Tibial nerve (tissue), 4 donors: ENCODE data around the gene ERC2. TPM values are rescaled to one million over a fixed set of nuclear protein-coding genes. Genes with fewer than 3 reads are reported as not detected.

Experiments used
- DNase-seq, 2 donors: peaks; one replicate each; pipeline ENCODE4 v3.0.0-alpha.2; 2019; ENCODE audit warnings: low spot score in 2 of 2
- H3K27ac ChIP-seq, 4 donors: fragments of 200-600 bp; sonication (generic) in 3 of 4; one replicate each; pipeline ENCODE4 v1.5.1; 2017 to 2019; ENCODE audit warnings: mild to moderate bottlenecking in 1 of 4
- H3K27me3 ChIP-seq, 2 donors: fragments of 200-600 bp; sonication (generic) in 1 of 2; one replicate each; pipeline versions ENCODE4 v1.5.1 to v1.6.0; 2017 to 2019
- H3K36me3 ChIP-seq, 3 donors: fragments of 200-600 bp; sonication (generic); one replicate each; pipeline ENCODE4 v1.5.1; 2018 to 2019
- H3K4me1 ChIP-seq, 4 donors: fragments of 200-600 bp; sonication (generic) in 3 of 4; one replicate each; pipeline ENCODE4 v1.5.1; 2017 to 2019
- H3K4me3 ChIP-seq, 4 donors: fragments of 200-600 bp; sonication (generic) in 3 of 4; one replicate each; pipeline ENCODE4 v1.5.1; 2017 to 2019; ENCODE audit warnings: mild to moderate bottlenecking in 1 of 4, moderate library complexity in 1 of 4
- H3K9me3 ChIP-seq, 4 donors: fragments of 200-600 bp; sonication (generic) in 3 of 4; one replicate each; pipeline ENCODE4 v1.5.1; 2017 to 2019
- EP300 ChIP-seq, 2 donors: sonication (generic); formaldehyde crosslinking; IDR thresholded peaks; one replicate each; pipeline ENCODE4 v1.6.1; 2017; ENCODE audit warnings: antibody characterized with exemption in 2 of 2, mild to moderate bottlenecking in 1 of 2
- POLR2A ChIP-seq, 2 donors: fragments of 450-650 bp; IDR thresholded peaks; one replicate each; pipeline ENCODE4 v1.6.1; 2017; ENCODE audit warnings: antibody characterized with exemption in 2 of 2, mild to moderate bottlenecking in 2 of 2, moderate library complexity in 2 of 2
- WGBS, 2 donors: methylation state at CpG; one replicate each; pipeline ENCODE4 v1.1.5; 2018; 5-methylcytosine and 5-hydroxymethylcytosine counted together
- total RNA-seq, 4 donors: library from RNA; depleted of rRNA; stranded (reverse); fragments of >200 nt; gene quantifications; one replicate each; pipeline ENCODE4 v1.1.0, GENCODE V29; 2016
- TF ChIP-seq, protein P1 (sequence below), 5 experiments: fragments of 200-600 bp in 3 of 5; fragments of 450-650 bp in 2 of 5; sonication (generic) in 3 of 5; IDR thresholded peaks; one replicate each; pipeline ENCODE4 v1.5.1; 2016 to 2019; ENCODE audit warnings: antibody characterized with exemption in 5 of 5, mild to moderate bottlenecking in 3 of 5, moderate library complexity in 2 of 5

ERC2 gene
- total RNA-seq, 4 donors from 2014 or later, result 0.84 to 0.98 (median 0.90) TPM; not detected in 1

DNA sequence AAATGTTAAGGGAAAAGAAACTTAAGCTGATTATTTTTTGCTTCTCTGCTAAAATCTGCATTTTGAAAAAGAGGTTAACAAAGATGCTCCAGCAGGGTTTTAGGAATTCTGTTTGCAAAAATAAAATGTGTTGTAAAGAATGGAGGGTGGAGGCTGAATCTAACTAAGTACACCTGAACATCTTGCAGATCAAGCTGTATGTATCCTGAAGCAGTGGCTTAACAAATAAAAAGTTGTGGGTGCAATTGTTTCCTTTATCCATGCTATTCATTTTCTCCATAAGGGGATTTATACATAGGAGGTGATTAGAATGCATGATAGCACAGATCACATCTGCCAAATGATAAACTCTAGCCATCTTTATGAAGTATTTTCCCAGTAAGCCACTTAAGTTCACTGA is 466.3 kb downstream of the ERC2 start:
- no peak for DNase-seq
- H3K9me3 ChIP-seq, result no peaks in the 10 kb centered on the region

GRCh38 chr3:56001537-56001936 is 466.7 kb downstream of the ERC2 start:
- H3K36me3 ChIP-seq, result no peaks in the 10 kb centered on the region
- H3K27ac ChIP-seq, result no peak overlapping the region
- TF ChIP-seq, protein P1, sequence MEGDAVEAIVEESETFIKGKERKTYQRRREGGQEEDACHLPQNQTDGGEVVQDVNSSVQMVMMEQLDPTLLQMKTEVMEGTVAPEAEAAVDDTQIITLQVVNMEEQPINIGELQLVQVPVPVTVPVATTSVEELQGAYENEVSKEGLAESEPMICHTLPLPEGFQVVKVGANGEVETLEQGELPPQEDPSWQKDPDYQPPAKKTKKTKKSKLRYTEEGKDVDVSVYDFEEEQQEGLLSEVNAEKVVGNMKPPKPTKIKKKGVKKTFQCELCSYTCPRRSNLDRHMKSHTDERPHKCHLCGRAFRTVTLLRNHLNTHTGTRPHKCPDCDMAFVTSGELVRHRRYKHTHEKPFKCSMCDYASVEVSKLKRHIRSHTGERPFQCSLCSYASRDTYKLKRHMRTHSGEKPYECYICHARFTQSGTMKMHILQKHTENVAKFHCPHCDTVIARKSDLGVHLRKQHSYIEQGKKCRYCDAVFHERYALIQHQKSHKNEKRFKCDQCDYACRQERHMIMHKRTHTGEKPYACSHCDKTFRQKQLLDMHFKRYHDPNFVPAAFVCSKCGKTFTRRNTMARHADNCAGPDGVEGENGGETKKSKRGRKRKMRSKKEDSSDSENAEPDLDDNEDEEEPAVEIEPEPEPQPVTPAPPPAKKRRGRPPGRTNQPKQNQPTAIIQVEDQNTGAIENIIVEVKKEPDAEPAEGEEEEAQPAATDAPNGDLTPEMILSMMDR (IDR thresholded peaks at IDR 0.05), result no peak
- TF ChIP-seq POLR2A (IDR thresholded peaks at IDR 0.05) (no peak), EP300 (IDR thresholded peaks at IDR 0.05) (no peak)
- H3K4me3 ChIP-seq, result no peak overlapping the region
- WGBS, 2 donors, result 60 to 75% methylated on average over 4 of the region's 4 CpGs
- no peaks in the 10 kb centered on the region for H3K27me3 ChIP-seq
- H3K9me3 ChIP-seq, result no peaks in the 10 kb centered on the region
- peaks cover 0 to 5% (median 0%) of the 10 kb centered on the region in 4 donors for H3K4me1 ChIP-seq
- no peak for DNase-seq

More for the DNA sequence above, 466.3 kb downstream of the ERC2 start:
- Histone ChIP-seq H3K27ac (no peak overlapping the region), H3K4me1 (peaks cover 0 to 5% (median 0%) of the 10 kb centered on the region in 4 donors), H3K27me3 (no peaks in the 10 kb centered on the region), H3K36me3 (no peaks in the 10 kb centered on the region), H3K4me3 (no peak overlapping the region)
- TF ChIP-seq POLR2A (IDR thresholded peaks at IDR 0.05) (no peak), EP300 (IDR thresholded peaks at IDR 0.05) (no peak)
- TF ChIP-seq, protein P1 (IDR thresholded peaks at IDR 0.05), result no peak

GRCh38 chr3:55989366-55989765 is 478.9 kb downstream of the ERC2 start:
- no peak overlapping the region for H3K4me3 ChIP-seq
- TF ChIP-seq POLR2A (IDR thresholded peaks at IDR 0.05) (no peak), EP300 (IDR thresholded peaks at IDR 0.05) (no peak)
- TF ChIP-seq, protein P1 (IDR thresholded peaks at IDR 0.05), result no peak
- no peak overlapping the region for H3K27ac ChIP-seq
- no peaks in the 10 kb centered on the region for H3K36me3 ChIP-seq
- H3K9me3 ChIP-seq, result no peaks in the 10 kb centered on the region
- WGBS, 2 donors, result 65 to 89% methylated on average over 2 of the region's 2 CpGs
- DNase-seq, result no peak
- no peaks in the 10 kb centered on the region for H3K27me3 ChIP-seq
- no peaks in the 10 kb centered on the region for H3K4me1 ChIP-seq

GRCh38 chr3:55988905-55989304 is 479.4 kb downstream of the ERC2 start:
- Histone ChIP-seq H3K4me3 (no peak overlapping the region), H3K27ac (no peak overlapping the region), H3K4me1 (no peaks in the 10 kb centered on the region), H3K36me3 (no peaks in the 10 kb centered on the region), H3K27me3 (no peaks in the 10 kb centered on the region), H3K9me3 (no peaks in the 10 kb centered on the region)
- DNase-seq, result no peak
- TF ChIP-seq, protein P1 (IDR thresholded peaks at IDR 0.05), result no peak
- no peak for TF ChIP-seq POLR2A (IDR thresholded peaks at IDR 0.05)
- no peak for TF ChIP-seq EP300 (IDR thresholded peaks at IDR 0.05)
- WGBS, 2 donors, result 42 to 43% methylated on average over 3 of the region's 3 CpGs

- no peak for DNase-seq
- H3K9me3 ChIP-seq, result no peaks in the 10 kb centered on the region
- no peaks in the 10 kb centered on the region for H3K27me3 ChIP-seq
- no peaks in the 10 kb centered on the region for H3K4me1 ChIP-seq
- WGBS, 2 donors, result 61 to 63% methylated on average over 5 of the region's 5 CpGs
- no peak overlapping the region for H3K27ac ChIP-seq
- no peaks in the 10 kb centered on the region for H3K36me3 ChIP-seq
- no peak for TF ChIP-seq POLR2A (IDR thresholded peaks at IDR 0.05)
- TF ChIP-seq, protein P1 (IDR thresholded peaks at IDR 0.05), result no peak
- TF ChIP-seq EP300 (IDR thresholded peaks at IDR 0.05), result no peak
- H3K4me3 ChIP-seq, result no peak overlapping the region
These were observed 483.6 kb downstream of the ERC2 start for GRCh38 chr3:55984626-55985025.
